PC-3 (cell line): Measurements from ENCODE around the gene POLR2B.

Experiments used
- CTCF ChIP-seq: fragments of 300-600 bp; sonication (generic); conservative IDR thresholded peaks from 2 replicates; pipeline ENCODE4 v1.5.1; 2017; ENCODE audit warnings: antibody characterized with exemption, low read depth, mild to moderate bottlenecking, low read length
- EZH2 ChIP-seq: fragments of 300-600 bp; sonication (generic); IDR thresholded peaks from one replicate; pipeline ENCODE4 v1.6.1; 2017; ENCODE audit warnings: antibody characterized with exemption, mild to moderate bottlenecking, low read length; ENCODE audit not compliant: unreplicated experiment
- EZH2phosphoT487 ChIP-seq: fragments of 300-600 bp; sonication (generic); IDR thresholded peaks from 2 replicates; pipeline ENCODE4 v1.6.1; 2018; ENCODE audit warnings: mild to moderate bottlenecking, antibody characterized with exemption, low read length, borderline replicate concordance

GRCh38 chr4:56990109-56990905 lies 11.6 kb downstream of the POLR2B start:
- no peak for TF ChIP-seq CTCF
- no peak for TF ChIP-seq EZH2phosphoT487
- TF ChIP-seq EZH2 = no peak
